HG02981 (cell line): ENCODE data around the gene AAK1.
"Not testable (repeated sequence)": the region's sequence is repeated elsewhere in the genome, so short reads cannot be mapped to it uniquely, and the experiment has no call there.

Experiments used
- ATAC-seq: cut with Tn5 transposase; IDR thresholded peaks from one replicate; pipeline ENCODE4 v1.9.1; 2021; ENCODE audit warnings: mild to moderate bottlenecking, moderate library complexity; ENCODE audit not compliant: unreplicated experiment

Gene AAK1

DNA sequence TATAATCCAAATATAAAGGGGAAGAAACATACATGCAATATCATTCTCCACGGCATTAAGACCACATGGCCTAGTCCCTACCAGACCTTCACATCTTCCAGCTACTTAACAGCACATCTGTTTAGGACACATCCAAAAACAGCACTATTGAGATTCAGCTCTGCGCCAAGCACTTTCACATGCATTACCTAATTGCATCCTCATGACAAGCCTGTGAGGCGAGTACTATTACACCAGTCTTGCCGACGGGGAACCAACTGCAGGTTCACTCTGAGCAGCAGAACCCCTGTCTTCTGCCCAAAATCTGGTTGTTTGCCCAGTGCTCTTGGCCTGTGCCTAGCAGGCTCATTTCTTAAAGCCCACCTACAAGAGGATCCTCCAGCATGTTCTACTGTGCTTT is 66.7 kb downstream of the AAK1 start:
- no peak for ATAC-seq

DNA sequence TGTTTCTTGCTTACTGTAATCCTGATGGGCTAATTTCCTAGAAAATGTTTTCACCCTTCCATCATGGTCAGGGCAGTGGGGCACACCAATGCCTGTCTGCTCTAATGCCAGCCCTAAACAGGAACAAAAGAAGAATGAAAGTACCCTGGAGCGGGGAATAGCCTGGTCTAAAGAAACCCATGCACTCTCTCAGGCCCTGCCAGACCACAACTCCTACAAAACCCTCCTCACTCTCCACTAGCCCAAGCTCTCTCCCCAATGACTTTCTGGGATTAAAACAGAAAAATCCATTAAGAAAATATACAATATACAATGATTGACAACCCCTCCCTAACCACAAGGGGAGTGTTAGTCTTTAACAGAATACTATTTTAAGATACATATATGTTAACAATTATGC is 67.6 kb downstream of the AAK1 start:
- ATAC-seq = no peak

DNA sequence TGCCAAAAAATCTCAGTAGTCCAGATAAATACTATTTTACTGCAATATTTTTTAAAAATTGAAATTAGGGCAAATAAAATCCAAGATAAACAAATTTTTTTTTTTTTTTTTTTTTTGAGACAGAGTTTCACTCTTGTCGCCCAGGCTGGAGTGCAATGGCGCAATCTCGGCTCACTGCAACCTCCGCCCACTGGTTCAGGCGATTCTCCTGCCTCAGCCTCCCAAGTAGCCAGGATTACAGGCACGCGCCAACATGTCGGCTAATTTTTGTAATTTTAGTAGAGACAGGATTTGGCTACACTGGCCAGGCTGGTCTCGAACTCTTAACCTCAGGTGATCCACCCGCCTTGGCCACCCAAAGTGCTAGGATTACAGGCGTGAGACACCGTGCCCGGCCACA is 68.2 kb downstream of the AAK1 start:
- not testable (repeated sequence) for ATAC-seq

DNA sequence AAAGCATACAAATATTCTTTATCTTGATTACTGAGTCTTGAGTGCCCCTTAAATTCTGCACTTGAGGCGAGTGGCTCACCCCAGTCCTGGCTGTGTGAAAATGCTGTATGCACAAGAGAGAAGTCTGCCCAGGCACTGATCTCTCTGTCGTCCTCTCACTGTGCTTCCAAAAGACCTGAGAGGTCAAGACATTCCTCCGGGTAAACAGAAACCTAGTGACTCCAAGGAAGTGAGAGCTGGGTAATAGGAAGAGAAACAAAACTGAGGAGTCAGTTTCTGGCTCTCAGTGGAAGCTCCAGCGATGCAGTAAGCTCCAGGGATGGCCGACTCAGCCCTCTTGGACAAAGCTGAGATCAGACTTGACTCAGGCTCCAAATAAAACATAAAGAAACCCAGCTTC is 70.9 kb downstream of the AAK1 start:
- ATAC-seq = no peak

DNA sequence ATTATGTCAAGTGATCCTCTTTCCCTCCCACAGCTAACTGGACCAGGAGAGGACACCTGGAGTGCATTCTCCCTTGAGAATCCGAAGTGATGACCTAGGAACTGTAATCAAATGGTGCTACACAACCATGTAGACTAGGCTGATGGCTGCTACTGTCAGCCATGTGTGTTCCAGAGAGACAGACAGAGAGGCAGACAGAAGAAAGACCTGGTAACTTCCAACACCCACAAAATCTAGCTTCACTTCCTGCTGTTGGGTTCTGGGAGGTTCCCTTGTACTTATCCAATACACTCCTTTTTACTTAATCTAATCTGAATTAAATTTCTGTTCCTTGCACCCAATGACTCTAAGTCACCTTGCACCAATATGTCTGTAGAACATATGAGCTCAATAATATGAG is 72.3 kb downstream of the AAK1 start:
- no peak for ATAC-seq

DNA sequence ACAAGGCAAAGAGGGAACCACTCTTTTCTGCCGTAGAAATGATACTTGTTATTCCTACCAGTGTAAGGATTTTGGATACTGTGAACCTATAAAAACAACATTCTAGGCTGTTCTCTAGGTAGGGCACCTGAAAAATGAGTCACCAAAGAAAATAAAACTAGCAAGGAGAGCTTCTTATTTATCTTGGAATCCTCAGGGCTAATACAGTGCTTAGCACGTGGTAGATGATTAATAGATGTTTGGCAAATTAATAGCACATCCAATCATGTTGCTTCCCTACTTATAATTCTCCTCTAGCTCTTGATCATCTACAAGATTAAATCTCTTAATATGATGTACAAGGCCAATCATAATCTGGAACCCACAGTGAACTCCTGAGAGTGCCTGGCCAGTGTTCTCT is 73.1 kb downstream of the AAK1 start:
- ATAC-seq = no peak

DNA sequence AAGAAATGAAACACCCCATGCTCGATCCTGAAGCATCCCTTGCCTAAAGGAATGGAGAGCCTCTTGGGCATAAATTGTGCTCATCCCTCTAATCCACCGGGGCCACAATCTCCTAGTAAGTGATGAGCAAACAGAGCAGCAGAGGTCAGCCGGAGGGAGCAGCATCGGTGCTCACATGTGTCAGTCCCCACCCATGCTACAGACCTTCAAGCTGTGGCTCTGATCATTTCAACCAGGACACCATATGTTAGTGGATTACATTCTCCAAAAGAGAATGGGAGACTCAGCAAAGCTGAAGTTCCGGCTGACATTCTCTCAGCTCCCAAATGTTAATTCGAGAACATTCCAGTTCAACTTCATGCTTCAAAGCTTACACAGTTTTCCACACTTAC is 75.6 kb downstream of the AAK1 start:
- ATAC-seq = no peak

DNA sequence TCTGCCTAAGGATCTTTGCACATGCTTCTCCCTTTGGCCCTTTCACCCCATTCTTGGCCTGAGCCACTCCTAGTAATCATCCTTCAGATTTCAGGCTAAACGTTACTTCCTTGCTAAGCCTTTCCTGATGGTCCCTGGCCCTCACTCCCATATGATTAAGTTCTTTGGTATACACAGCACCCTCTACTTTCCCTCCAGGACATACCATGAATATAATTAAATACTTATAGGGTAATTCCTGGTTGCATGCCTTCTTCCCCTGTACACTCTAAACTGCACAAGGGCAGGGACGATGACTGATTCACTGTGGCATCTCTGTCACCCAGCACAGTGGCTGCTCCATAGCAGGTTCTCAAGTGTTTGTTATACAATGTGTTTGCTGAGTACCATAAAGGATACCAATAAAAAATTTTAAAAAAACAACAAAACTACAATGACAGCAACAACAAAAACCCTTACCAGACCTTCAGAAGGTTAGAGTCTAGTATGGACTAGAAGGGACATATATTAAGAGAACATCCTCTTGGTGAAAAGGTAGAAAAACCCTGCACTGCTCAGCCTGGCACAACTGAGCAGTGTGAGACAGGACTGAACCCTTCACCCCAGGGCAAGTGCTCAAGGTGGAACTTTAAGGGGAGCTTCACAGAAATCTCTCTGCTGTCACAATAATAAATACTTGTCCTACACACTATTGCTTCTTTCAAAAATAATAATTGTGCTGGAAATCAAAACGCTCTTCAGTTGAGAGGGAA is 76.2 kb downstream of the AAK1 start:
- no peak for ATAC-seq

DNA sequence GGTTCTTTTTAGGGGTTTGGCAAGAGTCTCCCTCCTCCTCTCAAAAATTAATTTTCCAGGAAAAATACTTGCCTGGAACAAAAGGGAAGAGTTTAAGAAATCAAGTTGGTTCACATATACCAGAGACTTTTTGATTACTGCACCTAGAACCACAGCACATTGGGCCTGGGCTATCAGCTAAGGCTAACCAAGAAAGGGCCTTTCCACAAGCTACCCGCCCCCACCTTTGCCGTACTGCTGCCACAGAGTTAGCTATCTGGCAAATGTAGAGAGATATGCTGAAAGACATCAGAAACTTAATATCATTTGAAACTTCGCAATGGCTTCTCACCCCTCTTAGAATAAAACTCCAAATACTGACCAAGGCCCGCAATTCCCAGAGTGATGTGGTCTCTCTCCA is 76.9 kb downstream of the AAK1 start:
- ATAC-seq = no peak

DNA sequence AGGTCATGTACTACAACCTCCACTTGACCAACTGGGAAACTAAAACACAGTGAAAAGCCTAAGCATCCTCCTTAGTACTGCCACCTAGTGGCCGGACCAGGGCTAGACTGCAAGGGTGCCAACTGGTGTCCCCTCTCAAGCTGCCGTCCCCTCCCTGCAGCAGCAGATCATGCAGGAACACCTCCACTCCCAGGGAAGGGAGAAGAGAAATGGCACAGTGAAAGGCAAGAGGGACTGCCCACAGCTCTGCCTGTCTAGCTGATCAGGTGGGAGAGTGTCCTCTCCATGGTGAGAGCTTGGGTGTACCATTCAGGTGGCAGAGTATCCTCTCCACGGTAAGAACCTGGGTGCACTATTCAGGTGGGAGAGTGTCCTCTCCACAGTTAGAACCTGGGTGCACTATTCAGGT is 78.1 kb downstream of the AAK1 start:
- ATAC-seq = peak; percentile 57

DNA sequence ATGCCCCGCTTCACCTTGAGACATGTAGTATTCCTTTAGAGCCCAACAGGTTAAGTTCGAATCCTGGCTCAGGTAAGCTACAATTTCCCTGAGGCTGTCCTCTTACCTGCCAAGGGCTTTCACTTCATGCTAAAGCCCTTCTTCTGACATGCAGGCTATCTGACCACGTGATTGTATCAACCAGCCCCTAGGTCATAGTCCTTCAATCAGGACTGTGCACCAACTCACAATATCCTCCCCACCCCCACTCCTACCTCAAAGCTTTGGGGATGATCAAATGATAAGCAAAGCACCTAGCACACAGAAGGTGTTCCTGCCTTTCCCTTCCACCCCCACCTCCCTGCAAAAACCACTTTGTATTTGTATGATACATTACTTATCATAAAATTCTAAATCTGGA is 78.9 kb downstream of the AAK1 start:
- no peak for ATAC-seq

DNA sequence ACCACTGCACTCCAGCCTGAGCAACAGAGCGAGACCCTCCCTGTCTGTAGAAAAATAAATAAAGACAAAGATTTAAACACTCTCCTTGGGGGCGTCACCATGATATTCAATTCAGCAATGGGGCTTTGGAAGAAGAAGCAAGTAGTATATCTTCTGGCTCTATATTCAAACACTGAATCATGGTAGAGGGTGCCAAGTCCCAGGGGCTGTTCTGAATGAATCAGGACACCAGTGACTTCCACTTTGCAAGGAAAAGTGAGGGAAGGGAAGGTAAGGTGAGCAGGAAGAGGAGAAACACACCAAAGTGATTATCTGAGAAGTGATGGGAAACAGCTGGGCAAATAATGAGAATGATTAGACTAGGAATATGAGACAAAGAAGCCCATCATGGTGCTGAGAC is 80.5 kb downstream of the AAK1 start:
- ATAC-seq = no peak

DNA sequence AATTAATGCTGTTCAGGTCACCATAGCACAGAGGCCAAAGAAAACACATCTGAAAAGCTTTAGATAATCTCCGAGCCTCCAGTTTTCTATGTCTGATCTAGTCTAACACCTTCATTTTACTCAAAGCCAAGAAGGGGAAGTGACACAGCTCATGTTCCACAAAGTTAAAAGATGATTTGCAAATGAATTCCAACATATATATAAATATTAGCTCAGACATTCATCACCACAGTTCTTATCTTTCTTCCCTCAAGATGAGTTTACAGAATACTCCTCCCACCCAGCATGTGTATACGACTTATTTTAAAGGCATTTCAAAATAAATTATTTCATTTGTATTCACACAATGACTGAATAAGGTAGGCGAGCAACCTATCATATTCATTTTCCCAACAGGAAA is 82.4 kb downstream of the AAK1 start:
- no peak for ATAC-seq

DNA sequence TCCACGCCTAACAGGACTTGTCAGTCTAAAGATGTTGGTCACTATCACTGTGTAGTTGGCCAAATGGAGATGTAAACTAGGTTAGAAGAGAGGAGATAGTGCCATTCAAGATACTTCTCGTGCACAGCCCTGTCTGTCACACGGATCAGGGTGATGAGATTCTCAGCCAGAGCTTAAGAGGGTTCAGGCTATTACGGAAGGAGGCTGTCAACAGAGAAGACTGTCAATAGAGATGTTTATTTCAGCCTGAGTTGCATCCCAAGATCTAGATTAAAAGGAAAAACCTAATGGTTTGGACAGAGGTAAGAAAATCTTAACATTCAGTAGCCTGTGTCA is 83.4 kb downstream of the AAK1 start:
- ATAC-seq = no peak

DNA sequence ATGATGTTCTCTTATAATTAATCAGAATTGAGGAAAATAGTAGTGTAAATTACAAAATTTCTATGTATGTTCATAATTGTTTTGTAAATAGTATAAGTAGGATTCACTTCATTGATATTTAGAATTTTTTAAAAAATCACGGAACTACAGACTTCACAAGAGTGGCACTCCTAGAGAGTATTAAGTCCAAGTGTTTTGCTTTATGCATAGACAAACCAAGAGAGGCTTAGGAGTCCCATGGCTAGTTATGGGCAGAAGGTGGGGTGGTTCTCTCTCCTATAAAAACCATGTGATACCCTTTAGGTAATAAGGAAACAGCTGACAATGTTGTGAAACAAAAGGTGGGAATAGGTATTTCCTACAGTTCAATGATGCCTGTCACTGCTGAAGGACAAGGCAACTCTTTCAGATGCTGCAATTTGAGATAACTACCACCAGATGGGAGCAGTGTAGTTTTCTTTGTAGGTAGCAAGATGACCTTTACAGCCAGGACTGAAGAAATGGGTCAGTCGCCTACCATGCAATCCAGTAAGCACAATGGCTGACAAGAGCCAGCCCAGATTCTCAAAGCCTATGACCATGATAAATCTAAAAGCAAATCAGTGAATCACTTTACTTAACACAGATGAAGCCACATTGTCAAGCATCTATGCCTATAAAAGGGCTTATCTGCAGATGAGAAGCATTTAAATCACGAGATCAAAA is 83.9 kb downstream of the AAK1 start:
- ATAC-seq = peak; percentile 60

DNA sequence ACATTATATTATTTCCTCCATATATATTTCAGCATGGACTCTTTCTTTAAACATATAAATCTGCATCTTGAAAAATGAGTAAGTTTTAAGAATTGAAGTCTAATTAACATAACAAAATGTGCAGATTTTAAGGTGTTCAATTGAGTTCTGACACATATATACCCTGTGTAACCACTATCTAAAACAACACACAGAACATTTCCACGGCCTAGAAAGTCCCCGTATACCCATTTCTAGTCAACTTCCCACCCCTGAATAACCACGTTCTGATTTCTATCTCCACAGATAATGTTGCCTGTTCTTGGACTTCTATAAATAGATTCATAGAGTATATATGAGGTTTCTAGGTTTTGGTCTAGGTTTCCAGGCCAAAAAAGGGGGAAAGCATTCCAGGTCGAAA is 87.5 kb downstream of the AAK1 start:
- no peak for ATAC-seq

DNA sequence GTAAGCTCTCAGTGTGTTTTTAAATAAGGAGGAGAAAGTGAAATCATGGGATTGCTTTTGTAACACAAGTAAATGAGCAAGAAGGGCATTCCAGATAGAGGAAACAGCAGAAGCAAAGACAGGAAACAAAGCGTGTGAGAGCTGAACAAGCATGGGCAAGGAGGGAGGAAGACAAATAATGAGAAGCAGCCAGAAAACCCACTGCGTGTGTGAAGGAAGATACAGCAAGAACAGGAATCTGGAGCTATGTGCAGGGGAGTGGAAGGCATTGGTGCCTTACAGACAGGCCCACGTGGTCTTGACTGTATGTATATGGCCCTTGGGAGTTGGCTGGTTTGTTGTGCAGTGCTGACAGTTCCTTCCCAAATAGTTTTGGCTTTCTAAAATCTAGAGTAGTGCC is 88.6 kb downstream of the AAK1 start:
- ATAC-seq = peak; percentile 47

DNA sequence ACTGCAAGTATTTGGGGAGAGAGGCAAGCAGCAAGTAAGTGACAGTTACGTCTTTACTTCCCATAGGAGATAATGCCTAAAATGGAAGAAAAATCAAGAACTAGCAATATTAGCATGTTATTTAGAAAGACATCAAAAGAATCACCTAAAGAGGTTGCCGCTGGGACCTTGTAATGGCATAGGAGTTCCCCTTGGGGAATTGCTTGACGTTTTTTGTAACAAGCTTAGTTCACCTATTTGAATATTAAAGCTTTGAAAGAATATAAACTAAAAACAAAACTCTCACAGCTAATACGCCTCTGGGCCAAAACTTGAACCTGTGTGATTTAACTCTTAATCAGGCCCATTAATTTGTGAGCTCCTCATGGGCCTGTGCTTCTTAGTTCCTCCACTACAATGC is 89.0 kb downstream of the AAK1 start:
- ATAC-seq = peak; percentile 14

DNA sequence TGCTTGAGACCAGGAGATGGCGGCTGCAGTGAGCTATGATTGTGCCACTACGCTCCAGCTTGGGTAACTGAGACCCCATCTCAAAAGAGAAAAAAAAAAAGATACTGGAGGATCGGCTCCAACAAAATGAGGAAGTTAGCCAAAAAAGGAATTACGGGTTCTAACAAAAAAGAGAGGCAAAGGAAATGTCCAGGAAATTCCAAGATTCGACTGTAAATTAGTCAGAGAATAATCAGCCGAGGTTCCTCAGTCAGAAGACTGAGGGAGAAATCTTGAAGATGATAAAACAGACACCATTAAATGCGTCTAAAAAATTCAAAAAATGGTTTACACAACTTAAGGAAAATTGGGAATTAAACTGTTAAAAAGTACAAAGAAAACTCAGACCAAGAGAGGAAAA is 89.5 kb downstream of the AAK1 start:
- no peak for ATAC-seq

DNA sequence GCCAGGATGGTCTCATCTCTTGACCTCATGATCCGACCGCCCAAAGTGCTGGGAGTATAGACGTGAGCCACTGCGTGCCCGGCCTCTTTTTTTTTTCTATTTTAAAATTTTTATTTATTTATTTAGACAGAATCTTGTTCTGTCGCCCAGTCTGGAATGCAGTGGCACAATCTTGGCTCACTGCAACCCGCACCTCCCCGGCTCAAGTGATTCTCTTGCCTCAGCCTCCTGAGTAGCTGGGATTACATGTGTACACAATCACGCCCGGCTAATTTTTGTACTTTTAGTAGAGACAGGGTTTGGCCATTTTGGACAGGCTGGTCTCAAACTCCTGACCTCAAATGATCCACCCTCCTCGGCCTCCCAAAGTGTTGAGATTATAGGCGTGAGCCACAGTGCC is 93.0 kb downstream of the AAK1 start:
- not testable (repeated sequence) for ATAC-seq

DNA sequence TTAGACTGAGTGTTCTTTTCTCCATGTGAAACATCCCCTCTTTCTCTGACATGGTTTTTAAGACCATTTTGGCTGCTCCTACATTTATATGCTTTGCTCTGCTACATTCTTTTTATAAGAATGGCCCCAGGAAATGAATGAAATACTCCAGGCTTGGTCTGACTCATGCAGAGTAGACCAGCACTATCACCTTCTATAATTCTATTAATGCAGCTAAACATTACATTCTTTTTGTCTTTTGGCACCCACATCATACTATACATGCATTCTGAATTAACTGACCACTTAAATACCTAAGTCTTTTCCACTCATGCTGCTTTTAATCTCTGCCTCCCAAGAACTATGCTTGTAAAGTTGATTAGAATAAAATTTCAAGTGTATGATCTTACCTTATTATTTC is 94.1 kb downstream of the AAK1 start:
- no peak for ATAC-seq

DNA sequence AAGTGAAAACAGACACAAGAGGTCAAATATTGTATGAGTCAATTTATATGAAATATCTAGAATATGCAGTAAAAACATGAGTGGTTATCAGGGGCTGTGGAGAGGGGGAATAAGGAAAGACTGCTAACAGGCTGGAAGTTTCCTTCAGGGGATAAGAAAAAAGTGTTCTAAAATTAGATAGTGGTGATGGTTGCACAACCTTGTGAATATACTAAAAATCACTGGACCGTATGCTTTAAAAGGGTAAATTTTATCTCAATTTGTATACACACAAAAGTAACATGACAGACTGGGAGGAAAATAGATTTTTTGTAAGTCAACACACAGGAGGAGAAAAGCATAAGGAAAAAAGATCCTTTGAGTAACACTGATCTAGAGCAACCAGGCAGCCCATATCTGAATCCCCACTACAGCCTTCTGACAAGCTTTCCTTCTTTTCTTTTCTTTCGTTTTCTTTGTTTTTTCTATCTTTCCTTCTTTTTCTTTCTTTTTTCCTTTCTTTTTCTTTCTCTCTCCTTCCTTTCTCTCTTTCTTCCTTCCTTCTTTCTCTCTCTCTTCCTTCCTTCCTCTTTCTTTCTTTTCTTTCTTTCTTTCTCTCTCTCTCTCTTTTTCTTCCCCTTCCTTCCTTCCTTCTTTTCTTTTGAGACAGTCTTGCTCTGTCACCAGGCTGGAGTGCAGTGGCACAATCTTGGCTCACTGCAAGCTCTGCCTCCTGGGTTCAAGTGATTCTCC is 95.4 kb downstream of the AAK1 start:
- ATAC-seq = no peak
